HG03139 (cell line): ENCODE data around the gene GRK5.
"Not testable (repeated sequence)": the region's sequence is repeated elsewhere in the genome, so short reads cannot be mapped to it uniquely, and the experiment has no call there.

Source experiments
- ATAC-seq: cut with Tn5 transposase; IDR thresholded peaks from one replicate; pipeline ENCODE4 v1.9.1; 2021; ENCODE audit not compliant: unreplicated experiment

GRK5 gene

GRCh38 chr10:119221201-119221600, 13.8 kb downstream of the GRK5 start:
- no peak for ATAC-seq

GRCh38 chr10:119221666-119222065, 14.3 kb downstream of the GRK5 start:
- ATAC-seq = no peak

GRCh38 chr10:119222537-119222936, 15.2 kb downstream of the GRK5 start:
- no peak for ATAC-seq

GRCh38 chr10:119222966-119223386, 15.6 kb downstream of the GRK5 start:
- no peak for ATAC-seq

- ATAC-seq = no peak
These were observed 17.8 kb downstream of the GRK5 start for GRCh38 chr10:119225083-119225658.

GRCh38 chr10:119227825-119228224, 20.5 kb downstream of the GRK5 start:
- ATAC-seq = no peak

- no peak for ATAC-seq
These were observed 24.3 kb downstream of the GRK5 start for GRCh38 chr10:119231654-119232053.

- not testable (repeated sequence) for ATAC-seq
These were observed 25.1 kb downstream of the GRK5 start for GRCh38 chr10:119232439-119232838.

GRCh38 chr10:119233123-119233820, 25.9 kb downstream of the GRK5 start:
- no peak for ATAC-seq

- ATAC-seq = no peak
These were observed 26.4 kb downstream of the GRK5 start for GRCh38 chr10:119233821-119234220.

GRCh38 chr10:119235356-119235755, 28.0 kb downstream of the GRK5 start:
- no peak for ATAC-seq

- ATAC-seq = no peak
These were observed 30.5 kb downstream of the GRK5 start for GRCh38 chr10:119237722-119238436.

- ATAC-seq = no peak
These were observed 31.2 kb downstream of the GRK5 start for GRCh38 chr10:119238577-119238976.

- ATAC-seq = not testable (repeated sequence)
These were observed 31.6 kb downstream of the GRK5 start for GRCh38 chr10:119239015-119239414.

- not testable (repeated sequence) for ATAC-seq
These were observed 32.3 kb downstream of the GRK5 start for GRCh38 chr10:119239630-119240029.

- ATAC-seq = no peak
These were observed 33.7 kb downstream of the GRK5 start for GRCh38 chr10:119241066-119241465.

- ATAC-seq = no peak
These were observed 34.8 kb downstream of the GRK5 start for GRCh38 chr10:119242186-119242585.

GRCh38 chr10:119243488-119243887, 36.1 kb downstream of the GRK5 start:
- no peak for ATAC-seq

- no peak for ATAC-seq
These were observed 36.6 kb downstream of the GRK5 start for GRCh38 chr10:119243967-119244366.

GRCh38 chr10:119245272-119245671, 37.9 kb downstream of the GRK5 start:
- no peak for ATAC-seq

- ATAC-seq = no peak
These were observed 39.6 kb downstream of the GRK5 start for GRCh38 chr10:119246862-119247549.

GRCh38 chr10:119247550-119247894, 40.2 kb downstream of the GRK5 start:
- no peak for ATAC-seq
